GM20000 (cell line): ENCODE data around the gene SH3BP5.

Experiments used
- DNase-seq: peaks from one replicate; pipeline ENCODE4 v3.0.0; 2012; ENCODE audit warnings: low spot score
- TF ChIP-seq, protein P1 (sequence below): IDR thresholded peaks from 2 replicates; pipeline ENCODE4 v1.5.1; 2012; ENCODE audit warnings: mild to moderate bottlenecking, control low read depth; ENCODE audit errors: extremely low read depth, missing control alignments

Gene SH3BP5

DNA sequence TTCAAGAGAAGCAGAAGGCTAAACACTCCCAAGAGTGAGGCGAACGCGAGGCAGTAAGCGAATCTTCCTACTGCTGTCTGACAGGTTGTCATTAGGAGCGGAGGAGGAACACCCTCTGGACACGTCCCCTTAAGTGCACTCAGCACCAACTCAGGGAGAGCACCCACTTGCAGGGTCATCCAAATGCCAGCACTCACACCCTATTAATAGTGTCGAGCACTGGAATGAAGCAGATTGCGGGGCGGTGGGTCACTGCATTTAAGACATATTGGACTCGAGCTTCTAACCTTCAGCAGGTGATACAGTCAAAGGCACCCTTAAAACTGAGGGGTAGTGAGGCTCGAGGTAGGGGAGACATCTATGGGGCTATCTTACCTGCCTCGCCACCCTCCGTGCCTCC, 28.7 kb downstream of the SH3BP5 start:
- DNase-seq, result no peak
- TF ChIP-seq, protein P1, sequence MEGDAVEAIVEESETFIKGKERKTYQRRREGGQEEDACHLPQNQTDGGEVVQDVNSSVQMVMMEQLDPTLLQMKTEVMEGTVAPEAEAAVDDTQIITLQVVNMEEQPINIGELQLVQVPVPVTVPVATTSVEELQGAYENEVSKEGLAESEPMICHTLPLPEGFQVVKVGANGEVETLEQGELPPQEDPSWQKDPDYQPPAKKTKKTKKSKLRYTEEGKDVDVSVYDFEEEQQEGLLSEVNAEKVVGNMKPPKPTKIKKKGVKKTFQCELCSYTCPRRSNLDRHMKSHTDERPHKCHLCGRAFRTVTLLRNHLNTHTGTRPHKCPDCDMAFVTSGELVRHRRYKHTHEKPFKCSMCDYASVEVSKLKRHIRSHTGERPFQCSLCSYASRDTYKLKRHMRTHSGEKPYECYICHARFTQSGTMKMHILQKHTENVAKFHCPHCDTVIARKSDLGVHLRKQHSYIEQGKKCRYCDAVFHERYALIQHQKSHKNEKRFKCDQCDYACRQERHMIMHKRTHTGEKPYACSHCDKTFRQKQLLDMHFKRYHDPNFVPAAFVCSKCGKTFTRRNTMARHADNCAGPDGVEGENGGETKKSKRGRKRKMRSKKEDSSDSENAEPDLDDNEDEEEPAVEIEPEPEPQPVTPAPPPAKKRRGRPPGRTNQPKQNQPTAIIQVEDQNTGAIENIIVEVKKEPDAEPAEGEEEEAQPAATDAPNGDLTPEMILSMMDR, result no peak

DNA sequence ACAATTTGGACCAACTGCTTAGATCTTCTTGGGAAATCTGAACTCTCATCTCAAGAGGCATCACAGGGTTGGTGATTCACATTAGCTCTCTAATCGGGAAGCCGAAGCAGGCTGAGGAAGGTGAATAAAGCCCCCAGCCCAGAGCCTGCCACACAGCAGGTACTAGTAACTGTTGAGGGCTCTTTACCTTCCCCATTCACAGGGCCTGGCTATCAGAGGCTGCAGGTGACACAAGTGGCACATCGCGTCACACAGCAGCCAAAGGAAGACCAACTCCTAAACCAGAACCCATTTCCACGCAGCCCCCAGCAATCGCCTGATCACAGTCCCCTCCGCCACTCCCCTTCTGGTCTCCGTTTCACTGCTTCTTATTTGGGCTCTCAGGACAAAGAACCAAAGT, 29.2 kb downstream of the SH3BP5 start:
- TF ChIP-seq, protein P1, result no peak
- no peak for DNase-seq

DNA sequence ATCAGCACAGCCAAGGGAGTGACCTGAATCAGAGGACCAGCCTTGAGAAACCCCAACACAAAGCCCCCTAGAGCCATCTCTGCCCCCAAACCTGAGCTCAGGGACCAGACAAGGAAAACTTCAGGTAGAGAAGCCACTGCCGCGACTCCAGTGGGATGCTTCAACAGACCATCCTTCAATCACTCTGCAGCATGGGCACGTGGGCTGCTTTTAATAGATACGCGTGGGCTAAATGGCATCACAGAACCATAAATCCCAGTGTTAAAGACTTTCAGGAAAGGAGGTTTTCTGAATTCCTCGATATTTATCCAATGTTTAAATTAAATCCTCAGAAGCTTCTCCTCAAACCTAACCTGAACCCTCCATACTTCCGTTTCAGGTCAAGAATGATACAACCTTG, 30.6 kb downstream of the SH3BP5 start:
- no peak for DNase-seq
- TF ChIP-seq, protein P1, result no peak

DNA sequence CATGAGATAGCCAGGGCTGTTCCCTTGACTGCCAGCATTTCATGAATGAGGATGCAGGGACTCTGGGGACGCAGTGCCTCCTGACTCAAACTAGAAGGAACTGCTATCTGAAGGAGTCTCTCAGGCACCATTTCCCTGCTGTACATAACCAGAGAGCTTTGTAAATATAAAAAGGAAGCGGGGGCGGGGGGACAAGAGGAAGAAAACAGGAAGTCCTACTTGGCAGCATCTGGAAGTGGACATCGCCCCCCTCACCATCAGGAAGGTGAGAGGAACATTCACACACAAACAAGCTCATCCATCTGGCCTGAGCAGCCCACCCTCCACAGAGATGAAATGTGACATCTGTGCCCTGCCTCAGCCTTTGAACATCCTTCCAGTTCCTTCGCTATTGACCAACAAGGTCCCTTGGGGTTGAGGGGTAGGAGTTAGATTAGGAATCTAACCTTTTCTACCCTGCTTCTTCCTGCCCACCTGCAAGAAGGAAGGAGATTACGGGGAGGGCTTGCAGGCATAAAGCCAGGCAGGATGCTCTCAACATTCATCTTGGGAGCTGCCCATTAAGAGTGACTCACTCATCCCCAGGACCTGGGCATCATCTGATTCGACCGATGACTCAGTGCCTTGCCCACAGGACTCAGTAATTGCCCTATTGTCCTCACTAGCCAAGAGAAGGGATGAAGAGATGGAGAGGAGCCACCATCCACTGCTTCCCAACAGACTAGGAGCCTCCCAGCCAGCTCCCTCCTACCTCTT, 31.9 kb downstream of the SH3BP5 start:
- no peak for DNase-seq
- TF ChIP-seq, protein P1, result no peak

DNA sequence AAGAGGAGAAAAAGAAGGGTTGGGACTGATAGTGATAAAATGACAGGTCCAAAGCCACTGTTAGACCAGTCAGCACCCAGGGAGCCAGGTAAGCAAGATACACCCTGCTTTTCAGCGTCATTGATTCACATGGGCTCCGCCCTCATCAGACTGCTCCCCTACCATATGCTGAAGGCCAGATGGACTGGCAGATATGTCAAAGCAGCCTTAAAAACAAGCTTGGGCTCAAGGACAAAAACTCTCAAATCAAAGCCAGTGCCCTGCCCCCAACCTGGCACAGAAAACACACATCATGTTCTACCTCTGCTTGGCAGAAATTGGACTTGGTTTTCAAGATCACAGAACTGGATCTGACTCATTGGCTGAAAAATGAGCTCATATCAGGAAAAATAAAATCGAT, 33.4 kb downstream of the SH3BP5 start:
- no peak for DNase-seq

DNA sequence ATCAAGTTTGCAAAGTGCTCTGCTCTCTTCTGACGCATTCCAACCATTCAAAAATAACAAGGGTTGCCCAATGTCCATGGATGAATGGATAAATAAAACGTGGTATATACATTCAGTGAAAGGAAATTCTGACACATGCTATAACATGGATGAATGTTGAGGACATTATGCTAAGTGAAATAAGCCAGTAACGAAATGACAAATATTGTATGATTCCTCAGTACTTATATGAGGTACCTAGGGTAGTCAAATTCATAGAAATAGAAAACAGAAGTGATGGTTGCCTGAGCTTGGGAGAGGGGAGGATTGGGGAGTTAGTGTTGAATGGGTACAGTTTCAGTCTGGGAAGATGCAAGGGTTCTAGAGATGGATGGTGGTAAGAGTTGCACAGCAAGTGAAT, 33.9 kb downstream of the SH3BP5 start:
- DNase-seq, result no peak
- TF ChIP-seq, protein P1, result no peak

More for the DNA sequence above, 33.4 kb downstream of the SH3BP5 start:
- TF ChIP-seq, protein P1, result no peak

DNA sequence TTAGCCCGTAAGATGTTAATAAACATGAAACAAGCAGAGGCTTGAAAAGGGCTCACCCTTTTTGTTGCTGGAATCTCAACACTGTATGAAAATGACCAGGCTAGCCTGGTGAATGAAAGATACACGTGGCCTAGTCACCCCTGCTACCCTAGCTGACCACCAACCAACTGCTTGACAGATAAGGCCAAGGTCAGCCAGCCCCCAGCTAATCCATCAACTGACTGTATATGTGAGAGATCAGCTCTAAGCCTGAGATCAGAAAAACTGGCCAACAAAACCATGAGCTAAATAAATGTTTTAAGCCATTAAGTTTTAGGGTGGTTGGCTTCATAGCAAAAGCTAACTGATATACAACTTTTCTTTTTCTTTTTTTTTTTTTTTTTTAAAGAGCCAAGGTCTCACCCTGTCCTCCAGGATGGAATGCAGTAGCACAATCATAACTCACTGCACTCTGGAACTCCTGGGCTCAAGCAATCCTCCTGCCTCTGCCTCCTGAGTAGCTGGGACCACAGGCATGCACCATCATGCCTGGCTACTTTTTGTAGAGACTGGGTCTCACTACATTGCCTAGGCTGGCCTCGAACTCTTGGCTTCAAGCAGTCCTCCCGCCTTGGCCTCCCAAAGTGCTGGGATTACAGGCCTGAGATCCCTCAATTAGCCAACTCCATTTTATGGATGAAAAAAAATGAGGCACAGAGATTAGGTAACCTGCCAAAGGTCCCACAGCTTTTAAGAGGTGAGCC, 34.6 kb downstream of the SH3BP5 start:
- no peak for DNase-seq

More for the DNA sequence above, 34.6 kb downstream of the SH3BP5 start:
- TF ChIP-seq, protein P1, result no peak
